CD4-positive, alpha-beta T cell treated with Interleukin-21 for 1 hour (primary cell): ENCODE data around the gene PLEKHM2.
"Not testable (repeated sequence)": the region's sequence is repeated elsewhere in the genome, so short reads cannot be mapped to it uniquely, and the experiment has no call there.

Experiments
- DNase-seq: peaks from one replicate; pipeline ENCODE4 v3.0.0-alpha.2; 2020

Gene PLEKHM2

GRCh38 chr1:15676688-15677661 lies 7.1 kb upstream of the PLEKHM2 start:
- no peak for DNase-seq

GRCh38 chr1:15678578-15678977 lies 5.5 kb upstream of the PLEKHM2 start:
- DNase-seq: no peak

DNA sequence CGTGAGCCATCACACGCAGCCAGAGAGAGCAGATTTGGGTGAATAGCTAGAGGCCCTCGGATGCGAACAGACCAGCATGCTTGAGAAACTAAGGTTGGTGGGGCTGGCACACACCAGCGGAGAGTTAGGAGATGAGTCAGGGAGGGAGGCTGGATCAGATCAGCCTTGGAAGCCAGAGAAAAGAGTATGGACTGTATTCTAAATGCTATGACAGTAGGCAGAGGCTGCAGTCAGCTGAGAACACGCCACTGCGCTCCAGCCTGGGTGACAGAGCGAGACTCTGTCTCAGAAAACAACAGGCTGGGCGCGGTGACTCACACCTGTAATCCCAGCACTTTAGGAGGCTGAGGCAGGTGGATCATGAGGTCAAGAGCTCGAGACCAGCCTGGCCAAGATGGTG lies 4.0 kb upstream of the PLEKHM2 start:
- DNase-seq: no peak

DNA sequence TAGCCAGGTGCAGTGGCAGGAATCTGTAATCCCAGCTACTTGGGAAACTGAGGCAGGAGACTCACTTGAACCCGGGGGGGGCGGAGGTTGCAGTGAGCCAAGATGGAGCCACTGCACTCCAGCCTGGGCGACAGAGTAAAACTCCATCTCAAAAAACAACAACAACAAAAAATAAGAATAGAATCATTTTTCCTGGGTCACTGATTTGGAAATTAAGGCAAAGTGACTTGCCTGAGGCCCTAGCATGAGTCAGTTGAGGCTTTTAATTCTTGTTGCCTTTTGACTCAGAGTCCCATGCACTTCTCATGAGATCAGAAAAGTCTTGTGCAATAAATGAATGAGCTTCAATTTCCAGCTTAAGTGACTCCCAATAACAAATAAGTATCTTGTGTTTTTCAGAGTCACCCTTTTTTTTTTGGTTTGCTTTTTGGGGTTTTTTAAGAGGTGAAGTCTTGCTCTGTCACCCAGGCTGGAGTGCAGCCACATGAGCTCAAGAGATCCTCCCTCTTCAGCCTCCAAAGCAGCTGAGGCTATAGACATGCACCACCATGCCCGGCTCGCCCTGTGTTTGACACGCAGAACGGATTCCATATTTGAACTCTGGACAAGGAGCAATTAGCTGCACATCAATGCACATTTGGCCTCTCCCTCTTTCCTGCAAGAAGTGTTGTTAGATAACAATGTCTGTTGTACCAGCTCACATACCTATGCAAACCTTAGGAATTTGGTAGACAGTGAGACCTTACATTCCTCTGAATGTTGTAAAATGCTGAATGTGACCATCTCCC lies 3.4 kb upstream of the PLEKHM2 start:
- DNase-seq: no peak

GRCh38 chr1:15681349-15682292 lies 2.5 kb upstream of the PLEKHM2 start:
- DNase-seq: no peak

GRCh38 chr1:15682936-15683341 lies 1.2 kb upstream of the PLEKHM2 start:
- DNase-seq: no peak

DNA sequence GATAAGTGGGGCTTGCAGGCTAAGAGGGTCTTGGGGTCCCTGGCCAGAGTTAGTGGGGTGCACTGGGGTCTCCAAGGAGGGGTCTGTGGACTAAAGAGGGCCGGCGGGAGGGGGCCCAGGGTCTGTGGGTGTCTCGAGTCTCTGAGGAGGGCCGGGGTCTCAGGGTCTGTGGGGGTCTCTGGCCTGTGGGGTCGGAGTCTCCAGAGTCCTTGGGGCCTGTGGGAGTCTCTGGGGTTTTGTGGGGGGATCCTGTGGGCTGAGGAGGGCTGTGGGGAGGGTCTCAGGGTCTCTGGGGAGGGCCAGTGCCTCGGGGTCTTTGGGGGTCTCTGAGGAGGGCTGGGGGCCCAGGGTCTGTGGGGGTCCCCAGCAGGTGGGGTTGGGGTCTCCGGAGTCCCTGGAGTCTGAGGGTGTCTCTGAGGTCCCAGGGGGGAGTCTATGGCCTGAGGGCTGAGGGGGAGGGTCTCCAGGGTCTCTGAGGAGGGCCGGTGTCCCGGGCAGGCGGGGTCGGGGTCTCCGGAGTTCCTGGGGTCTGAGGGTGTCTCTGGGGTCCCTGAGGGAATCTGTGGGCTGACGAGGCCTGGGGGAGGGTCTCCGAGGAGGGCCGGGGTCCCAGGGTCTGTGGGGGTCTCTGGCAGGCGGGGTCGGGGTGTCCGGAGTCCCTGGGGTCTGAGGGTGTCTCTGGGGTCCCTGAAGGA lies 628 bp upstream of the PLEKHM2 start:
- no peak for DNase-seq

DNA sequence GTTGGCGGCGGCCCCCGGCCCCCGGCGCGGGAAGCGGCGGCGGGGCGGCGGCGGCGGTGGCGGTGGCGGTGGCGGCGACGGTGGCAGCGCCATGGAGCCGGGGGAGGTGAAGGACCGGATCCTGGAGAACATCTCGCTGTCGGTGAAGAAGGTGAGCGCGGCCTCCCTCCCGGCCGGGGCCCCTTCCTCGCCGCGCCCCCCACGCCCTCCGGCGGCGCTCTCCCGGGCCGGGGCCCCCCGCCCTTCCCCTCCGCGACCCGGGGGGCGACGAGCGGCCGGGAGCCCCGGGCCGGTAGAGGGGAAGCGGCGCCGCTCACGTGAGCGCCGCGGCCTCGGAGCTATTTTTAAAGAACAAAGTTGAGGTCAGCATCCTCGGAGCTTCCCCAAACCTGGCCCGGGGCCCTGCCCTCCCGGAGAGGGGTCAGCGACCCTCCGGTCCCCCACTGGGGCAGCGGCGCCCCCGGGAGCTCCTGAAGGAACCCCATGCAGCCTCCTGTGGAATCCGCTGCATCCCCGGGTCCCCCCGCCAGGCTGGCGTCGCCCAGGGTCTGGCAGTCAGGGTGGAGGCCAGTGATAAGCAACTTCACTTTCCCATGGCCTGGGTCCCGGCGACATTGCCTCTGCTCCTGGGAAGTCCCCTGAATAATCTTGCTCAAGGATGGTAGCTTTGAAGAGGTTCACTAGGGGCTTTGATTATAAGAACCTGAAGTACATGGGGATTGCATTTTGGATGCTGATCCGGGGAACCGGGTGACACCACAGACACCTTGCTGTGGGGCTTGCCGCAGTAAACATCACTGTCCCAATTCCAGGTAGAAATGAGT lies 560 bp downstream of the PLEKHM2 start:
- peak; percentile 51 for DNase-seq

DNA sequence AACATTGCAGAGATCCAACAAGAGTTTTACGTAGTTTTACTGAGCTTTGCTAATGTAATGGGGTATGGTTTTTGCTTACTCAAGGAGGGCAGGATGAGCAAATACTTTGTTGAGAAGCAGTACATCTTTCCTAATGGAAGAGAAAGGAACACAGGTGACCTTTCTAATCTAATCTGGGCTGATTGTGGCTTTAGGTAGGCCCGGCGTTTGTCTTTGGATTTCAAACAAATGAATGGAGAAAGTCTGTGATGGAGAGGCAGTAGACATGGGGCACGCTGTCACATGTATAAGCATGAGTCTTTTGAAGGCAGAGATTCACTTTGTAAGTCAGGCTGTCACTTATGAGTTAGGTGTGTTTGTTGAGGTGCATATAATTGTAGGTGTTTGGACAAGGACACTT lies 1.7 kb downstream of the PLEKHM2 start:
- no peak for DNase-seq

- no peak for DNase-seq
Measured at GRCh38 chr1:15687446-15687845, 3.3 kb downstream of the PLEKHM2 start.

GRCh38 chr1:15690317-15690716 lies 6.2 kb downstream of the PLEKHM2 start:
- no peak for DNase-seq

DNA sequence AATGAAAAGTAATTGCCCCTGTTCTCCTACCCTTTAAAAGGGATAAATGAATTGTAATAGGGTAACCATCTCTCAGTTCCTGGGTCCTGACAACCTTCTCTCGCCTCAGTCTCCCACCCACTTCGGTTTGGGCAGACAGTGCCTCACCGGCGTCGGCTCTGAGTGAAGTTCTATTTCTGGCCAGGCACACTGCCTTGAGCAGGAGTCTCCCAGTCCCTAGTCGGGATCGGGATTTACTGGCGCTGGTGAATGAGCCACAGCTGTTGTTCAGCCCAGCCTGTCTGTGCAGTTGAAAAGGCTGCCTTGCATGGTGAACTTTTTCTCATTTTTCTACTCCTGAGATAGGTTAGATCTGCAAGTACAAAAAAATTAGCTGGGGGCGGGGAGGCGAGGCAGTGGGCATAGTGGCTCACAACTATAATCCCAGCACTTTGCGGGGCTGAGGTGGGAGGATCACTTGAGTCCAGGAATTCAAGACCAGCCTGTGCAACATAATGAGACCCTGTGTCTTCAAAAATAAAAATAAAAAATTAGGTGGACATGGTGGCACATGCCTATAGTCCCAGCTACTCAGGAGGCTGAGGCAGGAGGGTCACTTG lies 7.4 kb downstream of the PLEKHM2 start:
- no peak for DNase-seq

DNA sequence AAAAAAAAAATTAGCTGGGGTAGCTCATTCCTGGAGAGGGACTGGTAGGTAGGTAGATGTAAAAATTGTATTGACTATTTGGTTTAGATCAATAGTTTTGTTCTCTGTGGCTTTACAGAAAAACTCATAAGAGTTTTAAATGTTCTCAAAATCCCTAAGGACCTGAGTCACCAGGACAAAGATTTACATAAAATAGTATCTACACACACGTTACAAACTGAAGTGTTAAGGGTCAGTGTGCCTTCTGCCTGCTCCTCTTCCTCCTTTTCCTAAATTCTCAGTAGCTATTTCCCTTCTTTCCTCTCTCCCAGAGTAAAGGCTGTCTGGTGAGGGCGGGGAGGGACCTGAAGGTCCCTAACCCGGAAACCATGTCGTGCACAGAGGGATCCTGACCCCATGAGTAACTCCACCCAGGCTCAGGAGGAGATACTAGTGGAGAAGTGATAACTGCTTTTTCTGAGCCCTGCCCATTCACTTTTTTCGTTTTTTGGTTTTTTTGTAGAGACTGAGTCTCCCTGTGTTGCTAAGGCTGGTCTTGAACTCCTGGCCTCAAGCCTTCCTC lies 8.1 kb downstream of the PLEKHM2 start:
- no peak for DNase-seq

- DNase-seq: no peak
Measured at GRCh38 chr1:15693371-15693770, 9.3 kb downstream of the PLEKHM2 start.

GRCh38 chr1:15696956-15697521 lies 12.9 kb downstream of the PLEKHM2 start:
- DNase-seq: peak; percentile 40

DNA sequence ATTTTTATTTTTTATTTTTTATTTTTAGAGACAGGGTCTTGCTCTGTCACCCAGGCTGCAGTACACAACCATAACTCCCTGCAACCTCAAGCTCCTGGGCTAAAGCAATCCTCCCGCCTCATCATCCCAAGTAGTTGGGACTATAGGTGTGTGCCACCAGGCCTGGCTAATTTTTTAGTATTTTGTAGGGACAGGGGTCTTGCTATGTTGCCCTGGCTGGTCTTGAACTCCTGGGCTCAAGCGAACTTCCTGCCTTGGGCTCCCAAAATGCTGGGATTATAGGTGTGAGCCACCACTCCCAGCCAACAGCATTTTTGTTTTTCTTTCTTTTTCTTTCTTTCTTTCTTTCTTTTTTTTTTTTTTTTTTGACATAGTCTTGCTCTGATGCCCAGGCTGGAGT lies 14.1 kb downstream of the PLEKHM2 start:
- no peak for DNase-seq

GRCh38 chr1:15699321-15699720 lies 15.2 kb downstream of the PLEKHM2 start:
- DNase-seq: not testable (repeated sequence)

- no peak for DNase-seq
Measured at GRCh38 chr1:15700508-15700907, 16.4 kb downstream of the PLEKHM2 start.

DNA sequence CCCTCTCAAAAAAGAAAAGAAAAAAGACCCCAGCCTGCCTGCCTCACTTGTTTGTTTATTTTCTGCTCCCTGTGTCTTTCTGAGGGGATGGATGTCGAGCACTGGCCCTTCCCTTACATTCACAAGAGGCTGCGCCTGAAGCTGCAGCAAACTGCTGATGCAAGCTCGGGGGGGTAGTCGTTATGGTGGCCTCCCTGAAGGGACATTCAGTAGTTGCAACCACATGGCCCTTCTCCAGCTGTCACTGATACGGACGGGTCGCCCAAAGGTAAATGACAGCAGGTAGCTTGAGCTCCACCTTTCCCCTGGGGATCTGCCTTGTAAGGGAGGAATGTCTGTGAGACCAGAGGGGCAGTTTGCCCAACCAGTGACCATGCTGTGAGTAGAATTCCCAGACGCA lies 17.7 kb downstream of the PLEKHM2 start:
- no peak for DNase-seq
